Measurements from ENCODE around the gene IL17C.

- TF ChIP-seq CTCF (IDR thresholded peaks at IDR 0.05; ENCODE audit: low read depth, low read length, missing input control): no peak
- no peak for TF ChIP-seq FOXA1 (IDR thresholded peaks at IDR 0.05)
- no peak for TF ChIP-seq NR2F2 (IDR thresholded peaks at IDR 0.05)
- no peak for TF ChIP-seq REST (IDR thresholded peaks at IDR 0.05)
- TF ChIP-seq TAF1 (conservative IDR thresholded peaks at IDR 0.05): no peak
- TF ChIP-seq MAX (IDR thresholded peaks at IDR 0.05): no peak
- TF ChIP-seq YY1 (IDR thresholded peaks at IDR 0.05): no peak
- TF ChIP-seq ZBTB33 (IDR thresholded peaks at IDR 0.05): no peak
- no peak for TF ChIP-seq GABPA (IDR thresholded peaks at IDR 0.05 in 1 of 2, conservative IDR thresholded peaks at IDR 0.05 in 1 of 2)
These were observed 39.3 kb downstream of the IL17C start for GRCh38 chr16:88677721-88678120.
